Measurements from ENCODE around the gene SEPHS2. TPM values are rescaled to one million over a fixed set of nuclear protein-coding genes. Genes with fewer than 3 reads are reported as not detected.
A peak's percentile ranks its signal among the peaks of the same experiment; 100 is the strongest.
"Not testable (repeated sequence)": the region's sequence is repeated elsewhere in the genome, so short reads cannot be mapped to it uniquely, and the experiment has no call there.

SEPHS2 gene, protein sequence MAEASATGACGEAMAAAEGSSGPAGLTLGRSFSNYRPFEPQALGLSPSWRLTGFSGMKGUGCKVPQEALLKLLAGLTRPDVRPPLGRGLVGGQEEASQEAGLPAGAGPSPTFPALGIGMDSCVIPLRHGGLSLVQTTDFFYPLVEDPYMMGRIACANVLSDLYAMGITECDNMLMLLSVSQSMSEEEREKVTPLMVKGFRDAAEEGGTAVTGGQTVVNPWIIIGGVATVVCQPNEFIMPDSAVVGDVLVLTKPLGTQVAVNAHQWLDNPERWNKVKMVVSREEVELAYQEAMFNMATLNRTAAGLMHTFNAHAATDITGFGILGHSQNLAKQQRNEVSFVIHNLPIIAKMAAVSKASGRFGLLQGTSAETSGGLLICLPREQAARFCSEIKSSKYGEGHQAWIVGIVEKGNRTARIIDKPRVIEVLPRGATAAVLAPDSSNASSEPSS
- polyA plus RNA-seq (2013, experiment 1 of 2; ENCODE audit: insufficient read length): 35.3 TPM
- polyA plus RNA-seq (2013, experiment 2 of 2; ENCODE audit: insufficient read length): 23.2 TPM

DNA sequence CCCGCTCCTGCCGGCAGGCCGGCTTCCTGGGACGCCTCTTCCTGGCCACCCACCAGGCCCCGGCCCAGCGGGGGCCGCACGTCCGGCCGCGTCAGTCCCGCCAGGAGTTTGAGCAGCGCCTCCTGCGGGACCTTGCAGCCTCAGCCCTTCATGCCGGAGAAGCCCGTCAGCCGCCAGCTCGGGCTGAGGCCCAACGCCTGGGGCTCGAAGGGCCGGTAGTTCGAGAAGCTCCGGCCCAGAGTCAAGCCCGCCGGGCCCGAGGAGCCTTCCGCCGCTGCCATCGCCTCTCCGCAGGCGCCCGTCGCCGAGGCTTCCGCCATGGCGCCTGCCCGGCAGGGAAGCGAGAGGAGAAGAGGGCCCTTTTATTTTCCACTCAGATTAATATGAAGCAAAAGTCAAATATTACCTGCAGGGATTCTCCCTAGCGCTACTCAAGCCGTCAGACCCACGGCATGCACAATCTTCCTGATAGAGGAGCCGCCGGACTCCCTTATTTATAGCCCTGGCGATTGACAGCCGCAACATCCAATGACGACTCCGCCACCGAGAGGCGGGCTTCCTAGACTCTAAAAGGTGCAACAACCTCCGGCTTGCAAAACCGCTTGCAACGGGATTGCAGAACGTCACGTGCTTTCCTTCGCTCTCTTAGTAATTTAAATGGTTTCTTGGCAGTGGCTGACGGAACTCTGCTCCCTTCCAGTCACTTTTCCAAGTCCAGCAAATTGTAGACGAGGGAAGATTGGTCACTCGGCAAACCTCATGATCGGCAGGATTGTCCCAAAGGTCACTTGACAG, at the start of gene SEPHS2:
TSS of gene SEPHS2 (minus strand) at position 467 of the 795 bp plus-strand sequence. CDS start at position 320, 147 bp downstream.
- peak; percentile 98 for DNase-seq

DNA sequence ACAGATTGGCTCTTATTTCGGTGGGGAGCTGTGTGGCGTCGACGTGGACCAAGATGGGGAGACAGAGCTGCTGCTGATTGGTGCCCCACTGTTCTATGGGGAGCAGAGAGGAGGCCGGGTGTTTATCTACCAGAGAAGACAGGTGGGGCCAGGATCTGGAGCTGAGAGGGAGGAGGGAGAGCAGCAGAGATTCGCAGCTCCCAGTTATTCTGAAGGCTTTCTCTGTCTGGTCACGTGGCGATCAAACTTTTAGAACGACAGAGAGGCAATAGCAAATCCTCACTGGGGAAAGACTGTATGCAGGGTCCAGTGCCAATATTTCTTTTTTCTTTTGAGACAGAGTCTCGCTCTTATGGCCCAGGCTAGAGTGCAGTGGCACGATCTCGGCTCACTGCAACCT, 49.0 kb upstream of the SEPHS2 start:
- DNase-seq: no peak

DNA sequence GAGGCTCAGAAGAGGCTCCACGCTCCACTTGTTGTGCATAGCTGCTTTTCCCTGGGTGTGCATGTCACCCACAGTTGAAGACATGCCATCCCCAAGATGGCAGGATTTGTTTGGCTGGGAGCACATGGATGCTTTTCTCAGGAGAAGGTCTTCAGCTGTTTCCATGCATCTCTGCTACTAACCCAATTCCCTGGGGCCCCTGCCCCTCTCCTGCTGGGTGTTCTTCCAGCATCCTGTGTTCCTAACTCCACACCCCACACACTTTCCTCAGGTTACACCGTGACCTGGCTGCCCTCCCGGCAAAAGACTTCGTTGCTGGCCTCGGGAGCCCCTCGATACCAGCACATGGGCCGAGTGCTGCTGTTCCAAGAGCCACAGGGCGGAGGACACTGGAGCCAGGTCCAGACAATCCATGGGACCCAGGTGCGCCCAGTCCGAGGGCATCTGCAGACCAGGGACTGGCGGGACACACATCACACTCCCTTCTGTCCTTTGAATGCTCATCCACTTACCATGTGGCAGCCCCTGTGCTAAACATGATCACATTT, 48.3 kb upstream of the SEPHS2 start:
- DNase-seq: no peak

DNA sequence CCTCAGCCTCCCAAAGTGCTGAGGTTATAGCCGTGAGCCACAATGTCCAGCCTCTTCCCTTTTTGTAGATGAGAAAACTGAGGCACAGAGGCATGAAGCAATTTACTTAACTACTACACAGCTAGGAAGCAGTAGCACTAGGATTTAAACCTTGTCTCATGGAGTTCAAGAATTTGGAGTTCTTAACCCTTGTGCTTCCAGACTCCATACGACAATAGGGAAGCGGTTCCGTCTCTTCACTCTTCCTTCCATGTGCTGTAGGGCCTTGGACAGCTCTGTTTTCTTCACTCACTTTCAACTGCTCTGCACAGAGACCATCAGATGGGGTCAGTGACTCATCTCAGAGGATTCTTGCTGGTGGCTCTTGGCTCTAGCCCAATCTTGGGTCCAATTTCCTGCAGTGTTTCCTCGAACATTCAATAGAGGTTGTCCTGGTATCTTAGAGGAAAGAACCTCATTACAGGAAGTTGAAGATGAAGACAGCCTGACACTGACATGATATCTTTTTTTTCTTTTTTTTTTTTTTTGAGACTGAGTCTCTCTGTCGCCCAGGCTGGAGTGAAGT, 46.2 kb upstream of the SEPHS2 start:
- peak; percentile 87 for DNase-seq

DNA sequence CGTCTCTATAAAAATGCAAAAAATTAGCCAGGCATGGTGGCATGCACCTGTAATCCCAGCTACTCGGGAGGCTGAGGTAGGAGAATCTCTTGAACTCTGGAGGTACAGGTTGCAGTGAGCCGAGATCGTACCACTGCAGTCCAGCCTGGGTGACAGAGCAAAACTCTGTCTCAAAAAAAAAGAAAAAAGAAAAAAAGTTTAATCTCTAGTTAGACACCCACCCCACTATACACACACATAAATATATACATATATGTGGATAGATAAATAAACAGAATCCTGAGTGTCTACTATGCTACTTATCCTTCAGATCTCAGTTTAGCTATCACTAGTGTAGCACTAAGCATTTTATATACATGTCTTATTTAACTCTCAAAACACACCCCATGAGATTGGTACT, 45.6 kb upstream of the SEPHS2 start:
- DNase-seq: no peak

DNA sequence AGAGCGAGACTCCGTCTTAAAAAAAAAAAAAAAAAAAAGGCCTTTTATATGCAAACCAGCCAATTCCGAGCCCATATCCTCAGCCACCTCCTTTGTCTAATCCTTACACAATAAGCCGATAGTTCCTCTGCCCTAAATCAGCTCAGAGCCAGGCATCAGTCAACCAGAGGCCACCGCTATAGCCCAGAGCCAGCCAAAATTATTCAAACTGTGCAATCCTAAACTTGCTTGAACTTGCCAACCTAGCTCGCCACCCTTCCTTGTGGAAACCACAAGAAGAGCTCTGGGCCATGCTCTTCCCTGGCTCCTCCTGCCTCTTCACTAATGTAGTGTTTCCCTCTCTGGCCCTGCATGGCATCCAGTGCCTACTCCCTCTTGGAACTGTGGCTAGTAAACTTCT, 44.5 kb upstream of the SEPHS2 start:
- DNase-seq: no peak

DNA sequence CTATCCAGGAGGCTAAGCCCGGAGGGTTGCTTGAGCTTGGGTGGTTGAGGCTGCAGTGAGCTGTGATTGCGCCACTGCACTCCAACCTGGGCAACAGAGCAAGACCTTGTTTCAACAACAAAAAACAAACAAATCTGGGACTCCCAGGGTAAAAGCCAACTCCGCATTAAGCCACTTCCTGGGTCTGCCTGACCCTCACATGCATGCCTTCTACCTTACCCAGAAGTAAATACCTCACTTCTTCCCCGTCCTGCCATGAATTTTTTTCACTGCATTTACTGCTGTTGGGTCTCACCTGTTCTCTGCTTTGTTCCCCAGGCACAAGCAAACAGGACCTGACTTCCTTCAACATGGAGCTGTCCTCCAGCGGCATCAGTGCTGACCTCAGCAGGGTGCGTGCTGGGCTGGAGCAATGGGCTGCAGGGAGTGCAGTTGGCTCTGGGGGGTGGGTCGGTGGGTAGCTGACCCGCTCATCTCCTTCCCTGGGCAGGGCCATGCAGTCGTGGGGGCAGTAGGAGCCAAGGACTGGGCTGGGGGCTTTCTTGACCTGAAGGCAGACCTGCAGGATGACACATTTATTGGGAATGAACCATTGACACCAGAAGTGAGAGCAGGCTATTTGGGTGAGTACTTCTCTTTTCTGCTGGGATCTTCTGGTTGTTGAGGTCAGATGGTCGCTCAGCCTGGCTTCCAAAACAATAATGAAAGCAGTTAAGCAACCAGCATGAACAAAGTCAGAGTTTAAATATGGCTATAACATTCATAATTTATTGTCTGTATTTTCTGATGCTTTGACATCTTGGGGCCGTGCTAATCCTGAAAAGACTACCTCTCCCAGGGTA, 43.3 kb upstream of the SEPHS2 start:
- no peak for DNase-seq

DNA sequence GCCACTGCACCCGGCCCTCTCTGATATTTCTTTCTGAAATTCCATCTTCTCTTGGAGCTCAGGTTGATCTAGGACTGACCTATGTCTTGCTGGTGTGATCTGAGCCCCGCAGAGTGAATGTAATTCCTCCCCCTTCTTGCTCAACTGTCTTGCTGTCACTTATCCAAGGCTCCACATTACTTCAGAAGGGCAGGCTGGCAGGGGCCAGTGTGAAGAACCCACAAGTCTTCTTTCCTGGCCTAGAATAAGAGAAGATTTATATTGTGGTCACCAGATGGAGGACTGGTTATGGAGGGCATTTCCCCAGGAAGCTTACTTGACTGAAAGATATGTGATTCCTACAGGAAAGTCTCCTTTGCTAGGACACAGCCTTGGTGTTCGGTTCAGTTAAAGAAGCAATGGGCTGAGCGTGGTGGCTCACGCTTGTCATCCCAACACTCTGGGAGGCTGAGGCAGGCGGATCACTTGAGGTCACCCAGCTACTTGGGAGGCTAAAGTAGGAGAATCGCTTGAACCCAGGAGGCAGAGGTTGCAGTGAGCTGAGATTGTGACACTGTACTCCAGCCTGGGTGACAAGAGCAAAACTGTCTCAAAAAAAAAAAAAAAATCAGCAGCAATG, 40.3 kb upstream of the SEPHS2 start:
- DNase-seq: no peak

DNA sequence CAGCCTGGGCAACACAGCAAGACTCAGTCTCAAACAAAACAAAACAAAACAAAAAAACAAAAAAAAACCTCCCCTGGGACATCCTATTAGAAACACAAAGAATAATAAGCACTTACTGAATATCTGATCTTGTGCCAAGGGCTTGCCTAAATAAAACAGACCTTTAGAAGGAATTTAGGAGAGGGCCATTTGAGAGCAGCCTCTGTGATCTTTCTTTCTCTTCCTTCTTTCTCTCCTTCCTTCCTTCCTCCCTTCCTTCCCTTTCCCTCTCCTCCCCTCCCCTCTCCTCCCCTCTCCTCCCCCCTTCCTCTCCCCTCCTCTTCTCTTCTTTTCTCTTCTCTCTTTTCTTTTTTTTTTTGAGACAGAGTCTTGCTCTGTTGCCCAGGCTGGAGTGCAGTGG, 39.2 kb upstream of the SEPHS2 start:
- no peak for DNase-seq

DNA sequence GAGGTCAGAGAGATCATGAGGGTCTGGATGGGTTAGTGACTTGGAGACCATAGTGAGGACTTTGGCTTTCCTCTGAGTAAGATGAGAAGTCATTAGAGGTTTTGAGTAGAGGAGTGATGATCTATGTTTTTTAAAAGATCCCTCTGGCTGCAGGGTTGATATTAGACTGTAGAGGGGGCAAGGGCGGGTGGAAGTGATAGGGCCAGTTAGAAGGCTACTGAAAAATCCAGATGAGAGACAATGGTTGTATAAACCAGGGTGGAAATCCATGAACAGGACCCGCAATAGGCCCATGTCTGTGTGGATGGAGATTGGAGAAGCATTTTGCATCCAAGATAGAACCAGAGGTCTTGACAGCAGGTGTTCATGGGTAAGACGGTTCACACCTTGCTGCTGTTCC, 36.7 kb upstream of the SEPHS2 start:
- no peak for DNase-seq

DNA sequence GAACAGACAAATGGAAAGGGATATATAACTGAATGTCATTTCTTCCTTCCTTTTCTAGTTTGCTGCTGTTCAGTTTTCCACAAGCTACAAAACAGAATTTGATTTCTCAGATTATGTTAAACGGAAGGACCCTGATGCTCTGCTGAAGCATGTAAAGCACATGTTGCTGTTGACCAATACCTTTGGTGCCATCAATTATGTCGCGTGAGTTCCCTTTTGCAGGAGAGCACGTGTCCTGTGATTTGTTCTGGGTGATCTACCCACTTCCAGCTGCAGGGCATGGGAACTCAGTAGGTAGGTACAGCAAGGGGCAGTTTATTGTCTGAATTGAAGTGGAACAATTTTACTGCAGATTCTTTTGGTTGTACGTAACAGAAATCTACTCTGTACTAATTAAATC, 35.7 kb upstream of the SEPHS2 start:
- DNase-seq: no peak

DNA sequence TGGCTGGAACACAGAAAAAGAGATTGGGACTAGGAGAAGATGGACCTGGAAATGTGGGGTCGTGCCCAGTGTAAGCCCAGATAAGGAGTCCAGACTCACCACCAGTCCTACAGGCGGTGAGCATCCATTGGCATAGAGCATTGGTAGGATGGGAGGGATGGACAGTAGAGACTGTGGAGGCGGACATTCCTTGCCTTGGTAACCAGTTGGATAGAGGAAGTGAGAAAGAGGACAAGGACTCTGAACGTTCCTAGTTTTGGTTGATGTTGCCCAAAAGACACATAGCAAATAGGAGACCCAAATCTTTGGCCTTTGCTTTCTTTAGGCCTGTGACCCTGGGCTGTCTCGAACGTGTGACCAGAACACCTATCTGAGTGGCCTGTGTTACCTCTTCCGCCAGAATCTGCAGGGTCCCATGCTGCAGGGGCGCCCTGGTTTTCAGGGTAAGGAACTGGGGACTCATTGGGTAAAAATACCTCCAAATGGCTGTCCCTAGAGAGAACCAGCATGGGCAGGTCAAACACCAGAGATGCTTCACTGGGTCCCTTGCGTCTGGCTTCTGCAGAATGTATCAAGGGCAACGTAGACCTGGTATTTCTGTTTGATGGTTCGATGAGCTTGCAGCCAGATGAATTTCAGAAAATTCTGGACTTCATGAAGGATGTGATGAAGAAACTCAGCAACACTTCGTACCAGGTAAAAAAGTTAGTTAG, 33.2 kb upstream of the SEPHS2 start:
- DNase-seq: no peak

DNA sequence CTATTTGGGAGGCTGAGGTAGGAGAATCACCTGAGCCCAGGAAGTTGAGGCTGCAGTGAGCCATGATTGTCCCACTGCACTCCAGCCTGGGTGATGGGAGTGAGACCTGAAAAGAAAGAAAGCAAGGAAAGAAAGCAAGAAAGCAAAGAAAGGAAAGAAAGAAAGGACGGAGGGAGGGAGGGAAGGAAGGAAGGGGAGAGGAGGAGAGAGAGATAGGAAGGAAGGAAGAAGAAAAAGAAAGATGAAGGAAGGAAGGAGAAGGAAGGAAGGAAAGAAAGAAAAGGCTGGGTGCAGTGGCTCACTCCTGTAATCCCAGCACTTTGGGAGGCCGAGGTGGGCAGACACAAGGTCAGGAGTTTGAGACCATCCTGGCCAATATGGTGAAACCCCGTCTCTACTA, 32.1 kb upstream of the SEPHS2 start:
- not testable (repeated sequence) for DNase-seq

DNA sequence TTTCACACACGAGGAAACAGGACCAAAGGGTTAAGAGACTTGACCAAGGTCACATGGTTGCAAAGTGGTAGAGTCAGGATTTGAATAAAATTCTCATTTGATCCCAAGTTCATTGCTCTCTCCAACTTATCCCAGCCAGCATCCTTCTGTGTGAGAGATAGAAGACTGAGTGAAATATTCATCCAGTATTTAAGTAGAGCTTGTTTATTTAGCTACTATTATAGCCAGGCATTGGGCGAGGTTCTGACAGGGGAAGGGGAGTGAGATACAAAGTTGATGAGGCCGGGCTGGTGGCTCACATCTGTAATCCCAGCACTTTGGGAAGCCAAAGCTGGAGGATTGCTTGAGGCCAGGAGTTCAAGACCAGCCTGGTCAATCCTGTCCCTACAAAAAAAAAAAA, 31.3 kb upstream of the SEPHS2 start:
- DNase-seq: no peak

DNA sequence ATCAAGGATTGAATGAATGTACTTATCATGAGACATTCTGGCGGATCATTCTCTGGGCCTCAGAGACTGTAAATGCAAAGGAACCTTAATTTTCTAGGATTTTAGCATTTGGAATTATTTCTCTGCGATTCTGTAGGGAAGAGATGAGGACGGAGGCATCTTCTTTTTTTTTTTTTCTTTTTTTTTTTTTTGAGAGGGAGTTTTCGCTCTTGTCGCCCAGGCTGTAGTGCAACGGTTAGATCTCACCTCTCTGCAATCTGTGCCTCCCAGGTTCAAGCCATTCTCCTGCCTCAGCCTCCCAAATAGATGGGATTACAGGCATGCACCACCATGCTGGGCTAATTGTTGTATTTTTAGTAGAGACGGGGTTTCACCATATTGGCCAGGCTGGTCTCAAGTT, 29.0 kb upstream of the SEPHS2 start:
- DNase-seq: no peak

DNA sequence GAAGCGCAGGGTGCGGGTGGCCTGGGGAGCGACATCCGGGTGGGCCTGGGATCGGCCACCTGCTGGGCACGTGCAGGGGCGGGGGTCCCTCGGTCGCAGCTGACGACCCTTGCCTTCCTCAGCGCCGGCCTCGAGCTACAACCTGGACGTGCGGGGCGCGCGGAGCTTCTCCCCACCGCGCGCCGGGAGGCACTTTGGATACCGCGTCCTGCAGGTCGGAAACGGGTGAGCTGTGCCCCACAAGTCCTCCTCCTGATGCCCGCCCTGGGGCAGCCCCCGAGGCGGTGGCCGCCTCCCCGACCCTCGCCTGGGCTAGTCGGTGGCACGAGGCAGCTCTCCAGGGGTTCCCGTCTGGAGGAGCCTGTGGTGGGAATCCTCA, 28.4 kb upstream of the SEPHS2 start:
- DNase-seq: no peak

DNA sequence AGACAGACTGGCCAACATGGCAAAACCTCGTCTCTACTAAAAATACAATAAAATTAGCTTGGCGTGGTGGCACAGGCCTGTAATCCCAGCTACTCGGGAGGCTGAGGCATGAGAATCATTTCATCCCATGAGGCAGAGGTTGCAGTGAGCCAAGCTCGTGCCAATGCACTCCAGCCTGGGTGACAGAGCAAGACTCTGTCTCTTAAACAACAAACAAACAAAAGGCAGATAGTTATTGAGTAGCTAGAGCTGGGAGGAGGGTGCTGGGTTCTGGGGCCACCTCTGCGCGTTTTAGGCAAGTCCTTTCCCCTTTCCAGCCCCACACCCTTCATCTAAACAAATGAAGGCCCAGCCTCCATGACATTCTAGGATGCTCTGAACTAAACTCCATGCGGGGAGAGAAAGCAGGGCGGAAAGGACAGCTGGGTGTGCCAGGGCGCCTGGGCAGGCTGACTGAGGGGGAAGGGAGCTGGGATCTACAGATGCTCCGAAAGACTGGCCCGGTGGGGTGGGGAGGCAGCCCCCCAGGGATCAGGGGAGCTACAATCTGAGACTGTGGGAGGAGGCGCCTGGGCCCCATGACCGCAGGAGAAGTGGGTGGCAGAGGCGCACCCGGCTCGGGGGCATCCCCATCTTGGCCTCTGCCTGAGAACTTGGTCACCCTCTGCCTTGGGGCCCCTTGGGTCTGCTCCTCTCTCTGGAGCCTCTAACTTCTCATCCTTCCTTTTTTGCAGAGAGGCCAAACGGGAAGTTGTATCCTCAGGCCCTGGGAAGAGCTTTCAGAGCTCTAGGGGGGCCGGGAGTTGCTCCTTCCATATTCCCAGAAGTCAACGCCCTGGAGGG, 27.8 kb upstream of the SEPHS2 start:
- no peak for DNase-seq

DNA sequence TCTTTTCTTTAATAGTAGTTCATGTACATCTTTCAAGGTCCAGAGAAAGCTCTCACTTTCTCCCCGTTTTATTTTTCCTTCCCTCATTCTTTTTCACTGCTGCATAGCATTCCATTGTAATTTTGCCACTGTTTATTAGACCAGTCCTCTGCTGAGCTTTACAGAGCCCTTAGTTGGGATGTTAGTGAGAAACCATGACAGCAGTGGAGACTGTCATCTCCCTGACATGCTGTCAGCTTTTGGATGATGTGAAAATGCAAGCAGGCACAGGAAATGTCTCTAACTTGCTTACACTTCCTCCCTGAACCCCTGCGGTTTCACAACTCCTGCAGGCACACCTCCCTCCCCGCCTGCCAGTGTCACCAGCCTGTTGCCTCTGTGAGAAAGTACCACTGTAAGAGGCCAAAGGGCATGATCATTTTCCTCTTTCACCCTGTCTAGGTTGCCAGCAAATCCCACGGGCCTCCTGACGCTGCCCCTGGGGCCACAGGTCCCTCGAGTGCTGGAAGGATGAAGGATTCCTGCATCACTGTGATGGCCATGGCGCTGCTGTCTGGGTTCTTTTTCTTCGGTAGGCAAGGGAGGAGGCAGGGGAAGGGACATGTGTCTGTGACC, 26.8 kb upstream of the SEPHS2 start, which contains the start of gene ITGAL:
TSS of gene ITGAL (plus strand) at position 415 of the 615 bp plus-strand sequence. CDS start at position 511, 96 bp downstream.
- no peak for DNase-seq

DNA sequence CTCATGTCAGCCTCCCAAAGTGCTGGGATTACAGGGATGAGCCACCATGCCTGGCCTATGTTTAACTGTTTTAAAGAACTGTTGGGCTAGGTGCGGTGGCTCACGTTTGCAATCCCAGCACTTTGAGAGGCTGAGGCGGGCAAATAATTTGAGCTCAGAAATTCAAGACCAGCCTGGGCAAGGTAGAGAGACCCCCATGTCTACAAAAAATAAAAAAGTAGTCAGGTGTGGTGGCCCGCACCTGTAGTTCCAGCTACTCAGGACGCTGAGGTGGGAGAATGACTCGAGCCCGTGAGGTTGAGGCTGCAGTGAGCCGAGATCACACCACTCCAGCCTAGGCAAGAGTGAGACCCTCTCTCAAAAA, 24.9 kb upstream of the SEPHS2 start:
- no peak for DNase-seq

DNA sequence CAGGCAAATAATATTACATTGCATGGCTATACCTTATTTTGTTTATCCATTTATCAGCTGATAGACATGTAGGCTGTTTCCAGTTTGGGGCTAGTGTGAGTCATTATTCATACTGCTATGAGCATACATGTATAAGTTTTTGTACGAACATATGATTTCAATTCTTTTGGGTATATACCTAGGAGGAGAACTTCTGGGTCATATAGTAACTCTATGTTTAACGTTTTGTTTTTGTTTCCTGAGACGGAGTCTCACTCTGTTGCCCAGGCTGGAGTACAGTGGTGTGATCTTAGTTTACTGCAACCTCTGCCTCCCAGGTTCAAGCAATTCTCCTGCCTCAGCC, 24.5 kb upstream of the SEPHS2 start:
- no peak for DNase-seq

Data from fibroblast of skin of back (primary cell).